K562 (cell line): Measurements from ENCODE around the gene MTMR6. TPM values are rescaled to one million over a fixed set of nuclear protein-coding genes. Genes with fewer than 3 reads are reported as not detected.

ENCODE experiments used
- ATAC-seq: fragments of 200-7000 bp; cut with Tn5 transposase; 3 replicates; pipeline ENCODE4 v1.9.1; 2020; ENCODE audit warnings: moderate library complexity
- BruUV-seq: library from RNA; stranded (reverse); fragments of 400-500 nt; replicated peaks from 2 replicates; lab custom pipeline; 2021; lab: Mats Ljungman, UMichigan
- CTCF ChIA-PET: fragments of 300-600 bp; formaldehyde crosslinking; extraction: SDS; loops from one replicate; lab custom pipeline; 2021; ENCODE audit warnings: low intra/inter-chr PET ratio; lab: Yijun Ruan, JAX
- POLR2A ChIA-PET: fragments of 300-600, 350-650 bp; sonication (Branson Sonifier 250); formaldehyde crosslinking; extraction: SDS; loops from one replicate; lab custom pipeline; 2021; ENCODE audit warnings: antibody characterized with exemption, inconsistent platforms; lab: Yijun Ruan, JAX
- DNase-seq, 4 experiments: peaks; one replicate each; pipeline versions ENCODE4 v3.0.0 to v3.0.0-alpha.2; 2011 to 2018; ENCODE audit warnings: low spot score in 3 of 4, mixed read lengths in 3 of 4; ENCODE audit errors: extremely low read depth in 1 of 4
- FAIRE-seq: peaks from 2 replicates; lab custom pipeline; 2011; peaks lifted over from hg19 to GRCh38; lab: Jason Lieb, UNC
- H2AFZ ChIP-seq: 2 replicates; pipeline ENCODE4 v1.6.0; 2011; ENCODE audit warnings: low read depth, low read length, control low read depth, inconsistent platforms
- H3K27ac ChIP-seq: fragments of 200-600 bp; 3 replicates; pipeline ENCODE4 v1.8.0; 2011; ENCODE audit warnings: low read depth, mild to moderate bottlenecking, control low read depth, inconsistent platforms, low read length, moderate library complexity, mixed read lengths; ENCODE audit errors: extremely low read depth
- H3K27me3 ChIP-seq, 2 experiments: fragments of 300-600 bp in 1 of 2; 2 replicates in 1 of 2; 3 replicates in 1 of 2; pipeline versions ENCODE4 v1.6.0 to v1.8.0; 2011; ENCODE audit warnings: inconsistent platforms in 2 of 2, low read length in 2 of 2, mild to moderate bottlenecking in 1 of 2, mixed read lengths in 1 of 2, moderate library complexity in 1 of 2; ENCODE audit not compliant: control insufficient read depth in 2 of 2, insufficient read depth in 2 of 2
- H3K36me3 ChIP-seq: fragments of 300-600 bp; 3 replicates; pipeline ENCODE4 v1.8.0; 2011; ENCODE audit warnings: mild to moderate bottlenecking, low read length, inconsistent platforms; ENCODE audit not compliant: control insufficient read depth, insufficient read depth
- H3K4me1 ChIP-seq, 2 experiments: fragments of 200-600 bp in 1 of 2; replicated peaks in 1 of 2; 2 replicates in 1 of 2; 3 replicates in 1 of 2; pipeline versions ENCODE4 v1.5.1 to v1.8.0; 2011; ENCODE audit warnings: inconsistent platforms in 2 of 2, low read length in 2 of 2, mild to moderate bottlenecking in 1 of 2, mixed read lengths in 1 of 2, moderate library complexity in 1 of 2; ENCODE audit not compliant: control insufficient read depth in 2 of 2, insufficient read depth in 2 of 2
- H3K4me2 ChIP-seq: 2 replicates; pipeline ENCODE4 v1.6.1; 2011; ENCODE audit warnings: low read length, control low read depth, inconsistent platforms, mixed read lengths; ENCODE audit not compliant: insufficient read depth
- H3K4me3 ChIP-seq: fragments of 200-600 bp; sonication (generic), shearing (Covaris generic); 2 replicates; pipeline ENCODE4 v1.5.1; 2016; ENCODE audit warnings: control low read depth, inconsistent platforms
- H3K79me2 ChIP-seq: fragments of 200-600 bp; 3 replicates; pipeline ENCODE4 v1.8.0; 2011; ENCODE audit warnings: low read length, inconsistent platforms; ENCODE audit not compliant: control insufficient read depth, insufficient read depth
- H3K9ac ChIP-seq, 2 experiments: 2 replicates each; pipeline versions ENCODE4 v1.6.0 to v1.6.1; 2011; ENCODE audit warnings: low read depth in 2 of 2, low read length in 2 of 2, control low read depth in 1 of 2, inconsistent platforms in 1 of 2, mild to moderate bottlenecking in 1 of 2, mixed read lengths in 1 of 2; ENCODE audit not compliant: insufficient read depth in 1 of 2
- H3K9me1 ChIP-seq: one replicate; pipeline ENCODE4 v1.6.0; 2011; ENCODE audit warnings: inconsistent platforms, mild to moderate bottlenecking, low read length, moderate library complexity; ENCODE audit not compliant: control insufficient read depth, insufficient read depth
- H3K9me3 ChIP-seq: replicated peaks from 2 replicates; pipeline ENCODE4 v1.5.1; 2011; ENCODE audit warnings: low read depth, low read length, inconsistent platforms; ENCODE audit not compliant: control insufficient read depth, insufficient read depth
- H4K20me1 ChIP-seq: replicated peaks from 2 replicates; pipeline ENCODE4 v1.6.1; 2011; ENCODE audit warnings: low read length, inconsistent platforms, mixed read lengths; ENCODE audit not compliant: control insufficient read depth, insufficient read depth
- FOSL1 ChIP-seq: fragments of 200-800 bp; sonication (Bioruptor generic); conservative IDR thresholded peaks from 2 replicates; pipeline ENCODE4 v1.6.1; 2016; ENCODE audit warnings: missing genetic modification characterization, missing compliant biosample characterization
- RHOXF2B ChIP-seq: fragments of 250-450 bp; sonication (Bioruptor Pico); conservative IDR thresholded peaks from 2 replicates; pipeline ENCODE4 v1.5.1; 2021
- ZBTB40 ChIP-seq, 2 experiments: fragments of 450-650 bp in 1 of 2; sonication (generic) in 1 of 2; formaldehyde crosslinking in 1 of 2; IDR thresholded peaks; 2 replicates each; pipeline versions ENCODE4 v1.7.1 to v1.9.0; 2016 to 2022; ENCODE audit warnings: inconsistent platforms in 1 of 2, mild to moderate bottlenecking in 1 of 2, missing genetic modification reagents in 1 of 2
- ZSCAN29 ChIP-seq: fragments of 450-650 bp; IDR thresholded peaks from 2 replicates; pipeline ENCODE4 v1.6.1; 2017
- WGBS: fragments of 100-300 bp; shearing (Covaris generic); methylation state at CpG from one replicate; pipeline ENCODE4 v1.1.6; 2016; ENCODE audit warnings: low coverage, mixed read lengths; ENCODE audit not compliant: insufficient coverage; ENCODE audit errors: missing lambda C conversion rate; 5-methylcytosine and 5-hydroxymethylcytosine counted together
- in situ Hi-C: fragments of 300-500 bp; cut with MboI; formaldehyde crosslinking; loops from 4 replicates; pipeline ENCODE4 v1.15.0; 2018; ENCODE audit warnings: inconsistent platforms, mixed read lengths
- intact Hi-C: fragments of 100-400 bp; cut with micrococcal nuclease; formaldehyde crosslinking; loops from 2 replicates; pipeline ENCODE4 v1.14.2; 2022
- polyA plus RNA-seq, 8 experiments: library from polyadenylated mRNA; depleted of rRNA in 4 of 8; stranded (reverse) in 5 of 8; unstranded in 3 of 8; fragments of >200 nt; fragmentation: Nextera tagmentation in 2 of 8; fragmentation: Illumina TruSeq in 1 of 8; extraction: Ambion mirVana in 2 of 8; extraction: Trizol in 1 of 8; gene quantifications; 2 replicates each; pipeline versions ENCODE4 v1.2.1 to v1.2.3, GENCODE V29; 2011 to 2014; ENCODE audit warnings: inconsistent platforms in 1 of 8, missing spikeins in 1 of 8
- total RNA-seq, 7 experiments: library from RNA; depleted of rRNA in 6 of 7; stranded (reverse); fragments of >200 nt in 6 of 7; fragmentation: Illumina TruSeq in 2 of 7; extraction: Trizol in 2 of 7; gene quantifications; 2 replicates each; pipeline versions ENCODE4 v1.2.1 to v1.2.3, GENCODE V29; 2011 to 2021; ENCODE audit warnings: low replicate concordance in 1 of 7
- TF ChIP-seq, protein P1 (sequence below): sonication (generic); IDR thresholded peaks from 2 replicates; pipeline ENCODE4 v1.6.1; 2016

The MTMR6 gene
- total and polyA plus RNA-seq, 9 of the 15 experiments (the other 6 are each of a cell fraction or from before 2014, with no cell fraction given) = 3.9 to 10.8 (median 7.7) TPM

GRCh38 chr13:25276748-25277147 lies 10.5 kb downstream of the MTMR6 start:
- DNase-seq (no peak), FAIRE-seq (no peak), ATAC-seq (peak; percentile 49; the same call in 2 of the 3 replicates)
- Histone ChIP-seq H3K9me3 (no peaks in the 10 kb centered on the region), H3K4me1 (peaks cover 0 to 3% of the 10 kb centered on the region in 2 experiments; a peak in 1 of 5 replicates), H3K36me3 (peaks cover 6% of the 10 kb centered on the region; the same call in 1 of the 3 replicates), H3K4me3 (no peak overlapping the region), H4K20me1 (no peaks in the 10 kb centered on the region), H3K9ac (no peak overlapping the region), H3K27ac (no peak overlapping the region), H3K79me2 (no peaks in the 10 kb centered on the region), H3K4me2 (no peak overlapping the region), H3K9me1 (no peaks in the 10 kb centered on the region), H3K27me3 (no peaks in the 10 kb centered on the region), H2AFZ (no peak overlapping the region)
- WGBS = 53% methylated on average over 2 of the region's 2 CpGs
- ChIA-PET CTCF (no interaction called here), POLR2A (interaction anchor here (0.5 to 1.2 kb wide), 3 partner anchors 8 to 1201 kb away, joined by 3 read pairs; no protein-coding TSS in a partner anchor)
- intact Hi-C loops (no loop called here), in situ Hi-C loops (no loop called here)
- no peak for TF ChIP-seq ZSCAN29
- TF ChIP-seq RHOXF2B = no peak
- TF ChIP-seq, protein P1, sequence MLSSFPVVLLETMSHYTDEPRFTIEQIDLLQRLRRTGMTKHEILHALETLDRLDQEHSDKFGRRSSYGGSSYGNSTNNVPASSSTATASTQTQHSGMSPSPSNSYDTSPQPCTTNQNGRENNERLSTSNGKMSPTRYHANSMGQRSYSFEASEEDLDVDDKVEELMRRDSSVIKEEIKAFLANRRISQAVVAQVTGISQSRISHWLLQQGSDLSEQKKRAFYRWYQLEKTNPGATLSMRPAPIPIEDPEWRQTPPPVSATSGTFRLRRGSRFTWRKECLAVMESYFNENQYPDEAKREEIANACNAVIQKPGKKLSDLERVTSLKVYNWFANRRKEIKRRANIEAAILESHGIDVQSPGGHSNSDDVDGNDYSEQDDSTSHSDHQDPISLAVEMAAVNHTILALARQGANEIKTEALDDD = peak; percentile 81; the same call in 1 of the 2 replicates
- 0 out of 2 replicates have a peak, but pooled peaks have one; percentile 13 for TF ChIP-seq FOSL1 (tag)
- BruUV-seq = no TSS peak

- peaks cover 14% of the 10 kb centered on the region; the same call in 2 of the 3 replicates for H3K36me3 ChIP-seq
- CTCF ChIA-PET = no interaction called here
- no peaks in the 10 kb centered on the region for H3K9me3 ChIP-seq
- H4K20me1 ChIP-seq = no peaks in the 10 kb centered on the region
- H3K4me2 ChIP-seq = no peak overlapping the region
- FAIRE-seq (no peak), DNase-seq (no peak), ATAC-seq (no peak)
- intact Hi-C loops (no loop called here), in situ Hi-C loops (no loop called here)
- no peak overlapping the region for H3K4me3 ChIP-seq
- H3K4me1 ChIP-seq = no peaks in the 10 kb centered on the region; a peak in 1 of 5 replicates
- POLR2A ChIA-PET = interaction anchor here (0.6 kb wide), 1 partner anchor 258 kb away, joined by 3 read pairs; no protein-coding TSS in a partner anchor
- WGBS = 72% methylated on average over 3 of the region's 6 CpGs
- H2AFZ ChIP-seq = no peak overlapping the region
- no peak overlapping the region for H3K27ac ChIP-seq
- H3K79me2 ChIP-seq = no peaks in the 10 kb centered on the region
- BruUV-seq = no TSS peak
- H3K9me1 ChIP-seq = no peaks in the 10 kb centered on the region
- no peak overlapping the region for H3K9ac ChIP-seq
- H3K27me3 ChIP-seq = no peaks in the 10 kb centered on the region
- TF ChIP-seq ZBTB40 (IDR thresholded peaks at IDR 0.05) (no peak), ZBTB40 (CRISPR knock-in tag; IDR thresholded peaks at IDR 0.05) (no peak)
Measured at GRCh38 chr13:25268561-25268960, 18.7 kb downstream of the MTMR6 start.
